Measurements from ENCODE around the gene MIXL1. TPM values are rescaled to one million over a fixed set of nuclear protein-coding genes. Genes with fewer than 3 reads are reported as not detected.
"Not testable (repeated sequence)": the region's sequence is repeated elsewhere in the genome, so short reads cannot be mapped to it uniquely, and the experiment has no call there.

The MIXL1 gene
- total and polyA plus RNA-seq, 2 of the 13 experiments (the other 11 are each of a cell fraction or from before 2014, with no cell fraction given): 7.6 to 18.5 TPM

GRCh38 chr1:226202246-226202645 is 21.2 kb upstream of the MIXL1 start:
- no peak for DNase-seq (ENCODE audit: low spot score)
- intact Hi-C loops (cut with micrococcal nuclease; ENCODE audit: unreplicated experiment) (loop anchor here (5.0 kb wide), 1 partner anchor 130 kb away; no protein-coding TSS in a partner anchor), in situ Hi-C loops (cut with HindIII; ENCODE audit: extremely low pct_ligation_motif_present, low pct_unique_long_range_greater_than_20kb) (no loop called here)
- ChIA-PET POLR2A (no interaction called here), CTCF (ENCODE audit: low intra/inter-chr PET ratio, low total read pairs) (no interaction called here)
- H3K4me2 ChIP-seq (ENCODE audit: low read depth, low read length): no peak overlapping the region
- no peak for ATAC-seq
- no peak overlapping the region for H2AFZ ChIP-seq (ENCODE audit: low read length)
- no peaks in the 10 kb centered on the region for H3K36me3 ChIP-seq (replicated peaks in 1 of 2; ENCODE audit: control insufficient read depth in 1 of 2, insufficient read depth in 2 of 2, low read length in 2 of 2)
- no peak overlapping the region for H3K9ac ChIP-seq (ENCODE audit: insufficient read depth, low read depth, low read length)
- no peaks in the 10 kb centered on the region for H3K9me3 ChIP-seq (ENCODE audit: low read length)
- no peak overlapping the region for H3K4me3 ChIP-seq (replicated peaks in 1 of 3; ENCODE audit: insufficient read depth in 1 of 3, low read depth in 2 of 3, low read length in 3 of 3)
- H3K4me1 ChIP-seq (ENCODE audit: insufficient read depth, low read length): peaks cover 6% of the 10 kb centered on the region; the same call in 1 of the 2 replicates
- no peak for FAIRE-seq
- TF ChIP-seq SNAI1 (CRISPR knock-in tag; IDR thresholded peaks at IDR 0.05; ENCODE audit: borderline replicate concordance) (no peak), ZKSCAN5 (CRISPR knock-in tag; IDR thresholded peaks at IDR 0.05) (no peak), ZNF292 (CRISPR knock-in tag; IDR thresholded peaks at IDR 0.05; ENCODE audit: borderline replicate concordance, low read depth) (no peak), RXRA (CRISPR knock-in tag; IDR thresholded peaks at IDR 0.05) (no peak), DMTF1 (CRISPR knock-in tag; IDR thresholded peaks at IDR 0.05) (no peak), HNF4A (CRISPR knock-in tag; IDR thresholded peaks at IDR 0.05) (no peak)
- H4K20me1 ChIP-seq (ENCODE audit: insufficient read depth, low read length): no peaks in the 10 kb centered on the region
- no peaks in the 10 kb centered on the region for H3K79me2 ChIP-seq (ENCODE audit: insufficient read depth, low read length)
- 48% methylated on average over 3 of the region's 3 CpGs for WGBS (ENCODE audit: low lambda C conversion rate)
- BruUV-seq (replicated peaks): no TSS peak
- H3K27me3 ChIP-seq (ENCODE audit: control insufficient read depth in 1 of 2, insufficient read depth in 2 of 2, low read length in 2 of 2): peaks cover 0 to 6% of the 10 kb centered on the region in 2 experiments; a peak in 1 of 5 replicates
- no peak overlapping the region for H3K27ac ChIP-seq (ENCODE audit: extremely low read length, insufficient read depth, low read length)

- H3K9me3 ChIP-seq (ENCODE audit: low read length); H3K36me3 ChIP-seq (replicated peaks in 1 of 2; ENCODE audit: control insufficient read depth in 1 of 2, insufficient read depth in 2 of 2, low read length in 2 of 2); FAIRE-seq; DNase-seq (ENCODE audit: low spot score); H3K4me3 ChIP-seq (replicated peaks in 1 of 3; ENCODE audit: insufficient read depth in 1 of 3, low read depth in 2 of 3, low read length in 3 of 3); H4K20me1 ChIP-seq (ENCODE audit: insufficient read depth, low read length); in situ Hi-C loops (cut with HindIII; ENCODE audit: extremely low pct_ligation_motif_present, low pct_unique_long_range_greater_than_20kb); H3K27me3 ChIP-seq (ENCODE audit: control insufficient read depth in 1 of 2, insufficient read depth in 2 of 2, low read length in 2 of 2); H3K4me1 ChIP-seq (ENCODE audit: insufficient read depth, low read length); ATAC-seq; CTCF ChIA-PET (ENCODE audit: low intra/inter-chr PET ratio, low total read pairs); H3K79me2 ChIP-seq (ENCODE audit: insufficient read depth, low read length); H3K27ac ChIP-seq (ENCODE audit: extremely low read length, insufficient read depth, low read length); H3K4me2 ChIP-seq (ENCODE audit: low read depth, low read length); BruUV-seq (replicated peaks); H2AFZ ChIP-seq (ENCODE audit: low read length); POLR2A ChIA-PET; H3K9ac ChIP-seq (ENCODE audit: insufficient read depth, low read depth, low read length): not testable (repeated sequence)
- WGBS (ENCODE audit: low lambda C conversion rate): 48% methylated on average over 6 of the region's 6 CpGs
- intact Hi-C loops (cut with micrococcal nuclease; ENCODE audit: unreplicated experiment): loop anchor here (5.0 kb wide), 1 partner anchor 130 kb away; no protein-coding TSS in a partner anchor
Observed at GRCh38 chr1:226202666-226203065, 20.8 kb upstream of the MIXL1 start.
